Fibroblast of skin of right biceps (primary cell): ENCODE data around the gene FAM25G.
"Not testable (repeated sequence)": the region's sequence is repeated elsewhere in the genome, so short reads cannot be mapped to it uniquely, and the experiment has no call there.

Experiments used
- DNase-seq: peaks from one replicate; pipeline ENCODE4 v3.0.0-alpha.2; 2013

FAM25G gene

DNA sequence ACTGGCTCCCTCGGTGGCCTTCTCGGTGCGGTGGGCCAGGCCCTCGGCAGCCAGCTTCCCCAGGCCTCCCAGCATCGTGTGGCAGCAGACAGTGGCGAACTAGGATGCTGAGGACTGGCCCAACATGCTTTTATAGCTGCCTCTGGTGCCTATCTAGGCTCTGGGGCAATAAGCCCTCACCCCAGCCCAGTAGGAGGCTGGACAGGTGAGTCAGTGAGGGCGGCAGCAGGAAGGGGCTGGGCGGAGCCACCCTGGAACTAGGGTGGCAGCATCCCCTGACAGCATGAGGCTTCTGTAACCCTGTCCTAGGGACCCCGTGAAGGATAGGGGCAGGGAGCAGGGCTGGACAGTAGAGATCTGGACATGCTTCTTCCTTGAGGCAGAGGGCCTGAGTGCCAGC lies at the start of gene FAM25G:
TSS of gene FAM25G (minus strand) at position 101 of the 400 bp plus-strand sequence. CDS start at position 75, 26 bp downstream.
- not testable (repeated sequence) for DNase-seq

DNA sequence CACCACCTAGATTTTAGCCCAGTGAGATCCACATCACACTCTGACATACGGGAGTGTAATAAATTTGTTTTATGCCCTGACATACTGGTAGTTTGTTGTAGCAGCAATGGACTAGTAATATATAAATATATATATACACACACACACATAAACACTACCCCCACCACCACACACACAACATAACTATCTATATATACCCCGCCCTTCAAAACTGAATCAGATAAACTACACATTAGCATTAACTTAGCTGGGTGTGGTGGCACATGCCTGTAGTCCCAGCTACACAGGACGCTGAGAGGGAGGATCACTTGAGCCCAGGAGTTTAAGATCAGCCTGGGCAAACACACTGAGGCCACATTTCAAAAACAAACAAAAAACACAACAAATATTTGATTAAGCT lies 44.9 kb upstream of the FAM25G start:
- DNase-seq = not testable (repeated sequence)

DNA sequence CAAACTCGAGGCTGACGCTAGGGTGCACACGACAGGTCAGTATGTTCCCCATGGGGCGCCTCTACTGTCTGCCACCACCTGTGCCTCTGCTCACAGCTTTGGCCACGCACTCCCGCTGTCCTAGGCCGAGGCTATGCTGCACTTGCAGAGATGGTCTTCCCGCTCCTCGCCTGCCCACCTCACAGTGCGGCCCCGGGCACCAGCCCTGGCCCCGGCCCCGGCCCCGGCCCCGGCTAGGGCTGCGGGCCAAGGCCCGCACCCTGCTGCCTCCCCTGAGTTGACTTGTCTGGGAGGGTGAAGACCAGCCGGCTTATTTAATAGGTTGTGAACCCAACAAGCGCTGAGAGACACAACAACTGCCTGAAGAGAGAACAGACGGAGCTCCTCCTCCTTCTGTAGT lies 32.0 kb upstream of the FAM25G start, which contains the start of gene AGAP9:
TSS of gene AGAP9 (minus strand) at position 164 of the 400 bp plus-strand sequence. CDS start at position 52, 112 bp downstream.
- not testable (repeated sequence) for DNase-seq

DNA sequence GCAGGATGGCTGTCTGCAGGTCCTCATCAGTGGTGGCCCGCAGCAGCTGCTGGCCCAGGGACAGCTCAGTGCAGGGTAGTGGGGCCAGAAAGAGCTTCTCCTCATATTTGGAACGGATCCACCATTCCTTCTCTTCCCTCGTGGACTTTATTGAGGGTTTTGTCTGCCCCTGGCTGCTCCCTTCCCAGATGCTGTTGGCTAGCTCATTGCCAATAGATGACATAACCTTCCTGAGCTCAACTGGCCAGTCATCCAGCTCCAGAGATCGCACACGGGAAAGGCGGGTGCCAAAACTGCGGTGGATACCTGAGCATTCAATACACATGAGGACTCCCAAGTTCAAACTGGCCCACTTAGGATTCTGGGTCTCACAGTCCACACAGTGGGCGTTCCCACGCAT lies 10.8 kb upstream of the FAM25G start:
- DNase-seq = not testable (repeated sequence)

DNA sequence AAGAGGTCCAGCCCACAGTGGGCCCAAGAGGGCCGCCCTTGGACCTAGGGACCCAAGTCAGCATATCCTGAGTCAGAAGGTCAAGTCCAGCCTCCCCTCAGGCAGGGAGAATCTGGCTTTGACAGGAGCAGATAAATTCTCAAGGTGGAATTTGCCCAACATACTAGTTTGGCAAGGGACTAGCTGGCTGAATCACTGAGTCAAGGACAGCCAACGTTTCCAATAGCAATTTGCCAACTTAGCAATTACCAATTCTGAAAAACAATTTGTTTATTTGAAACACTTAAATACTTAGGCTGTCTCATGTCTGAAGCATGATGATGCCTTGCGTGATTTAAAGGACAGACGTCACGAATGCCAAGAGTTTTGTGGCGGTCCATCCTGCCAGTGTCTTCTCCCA lies 2.7 kb upstream of the FAM25G start:
- not testable (repeated sequence) for DNase-seq

DNA sequence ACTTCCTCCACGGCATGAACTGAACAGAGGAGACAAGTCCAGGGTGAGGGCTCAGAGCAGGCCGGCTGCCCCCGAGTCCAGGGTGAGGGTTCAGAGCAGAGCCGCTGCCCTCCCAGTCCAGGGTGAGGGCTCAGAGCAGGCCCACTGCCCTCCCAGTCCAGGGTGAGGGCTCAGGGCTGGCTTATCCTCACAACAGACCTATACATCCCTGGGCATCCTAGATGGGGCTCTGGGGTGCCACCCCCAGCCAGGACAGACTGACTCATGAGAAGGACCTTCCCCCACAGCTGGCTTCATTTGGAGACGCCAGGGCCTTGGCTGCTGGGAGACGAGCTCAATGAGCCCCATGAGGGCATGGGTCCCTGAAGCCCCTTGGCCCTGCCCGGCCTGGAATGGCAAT lies 1.9 kb downstream of the FAM25G start:
- DNase-seq = not testable (repeated sequence)

DNA sequence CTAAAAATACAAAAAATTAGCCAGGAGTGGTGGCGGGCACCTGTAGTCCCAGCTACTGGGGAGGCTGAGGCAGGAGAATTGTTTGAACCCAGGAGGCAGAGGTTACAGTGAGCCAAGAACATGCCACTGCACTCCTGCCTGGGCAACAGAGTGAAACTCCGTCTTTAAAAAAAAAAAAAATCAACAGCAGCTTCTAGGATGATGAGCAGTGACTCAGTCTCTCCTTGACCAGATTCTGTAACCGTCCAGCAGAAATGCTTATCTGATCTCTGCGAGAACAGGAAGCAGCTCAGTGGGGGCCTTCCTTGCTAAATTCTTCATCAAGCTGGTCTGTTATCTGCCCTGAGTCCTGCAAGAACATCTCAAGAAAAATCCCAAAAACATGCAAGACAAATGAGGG lies 5.6 kb downstream of the FAM25G start:
- peak; percentile 71 for DNase-seq

DNA sequence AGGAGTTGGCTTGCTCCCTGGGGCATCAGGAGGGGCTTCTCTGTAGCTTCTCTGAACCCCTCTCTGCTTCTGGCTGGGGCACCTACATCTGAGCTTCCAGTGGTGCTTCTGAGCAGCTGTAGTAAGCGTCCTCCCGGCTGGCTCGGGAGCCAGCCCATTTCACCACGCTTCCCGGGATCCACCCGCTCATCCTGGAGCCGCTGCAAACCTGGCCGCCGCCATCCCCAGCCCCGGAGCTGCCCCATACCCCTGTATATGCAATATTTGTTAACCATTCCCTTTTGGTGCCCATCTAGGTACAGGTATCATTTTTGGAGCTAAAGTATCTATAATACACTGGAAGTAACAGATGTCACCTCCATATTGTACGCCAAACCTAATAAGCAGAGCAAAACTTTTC lies 6.7 kb downstream of the FAM25G start:
- DNase-seq = not testable (repeated sequence)

DNA sequence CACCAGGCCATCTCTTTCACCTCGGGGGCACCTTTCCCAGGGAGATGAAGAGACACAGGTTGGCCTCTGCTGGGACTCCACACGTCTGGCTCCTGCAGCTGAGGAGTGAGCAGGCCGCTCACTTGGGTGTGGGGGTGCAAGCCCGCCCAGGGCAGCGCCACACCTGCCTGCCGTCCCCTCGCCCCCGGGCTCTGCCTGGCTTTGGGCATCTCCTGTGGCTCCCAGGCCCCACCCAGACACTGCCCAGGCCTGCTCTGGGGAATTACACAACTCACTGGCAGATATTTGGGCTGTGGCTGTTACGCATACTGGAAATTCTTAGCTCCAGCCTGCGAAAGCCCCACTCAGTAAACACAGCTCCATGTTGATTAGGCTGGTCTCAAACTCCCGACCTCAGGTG lies 7.6 kb downstream of the FAM25G start, which contains the start of gene ANXA8:
TSS of gene ANXA8 (minus strand) at position 193 of the 400 bp plus-strand sequence. CDS start at position 11, 182 bp downstream.
- not testable (repeated sequence) for DNase-seq

DNA sequence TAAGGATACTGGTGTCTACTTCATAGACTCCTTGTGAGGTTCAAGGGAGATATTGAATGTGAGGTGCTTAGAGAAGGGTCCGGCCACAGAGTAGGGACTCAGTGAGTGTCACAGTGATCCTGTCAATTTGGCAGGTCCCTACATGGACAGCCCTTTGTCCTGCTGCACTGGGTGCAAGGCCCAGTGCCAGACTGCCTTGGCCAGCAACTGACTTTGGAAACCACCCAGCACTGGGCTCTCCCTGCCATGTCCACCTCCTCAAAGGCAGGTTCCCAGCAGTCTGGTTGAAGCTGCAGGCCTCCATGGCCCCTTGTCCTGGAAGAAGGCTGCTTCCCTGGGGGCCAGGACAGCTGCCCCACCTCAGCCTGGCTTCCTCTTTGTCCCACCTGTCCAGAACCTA lies 9.1 kb downstream of the FAM25G start:
- not testable (repeated sequence) for DNase-seq

DNA sequence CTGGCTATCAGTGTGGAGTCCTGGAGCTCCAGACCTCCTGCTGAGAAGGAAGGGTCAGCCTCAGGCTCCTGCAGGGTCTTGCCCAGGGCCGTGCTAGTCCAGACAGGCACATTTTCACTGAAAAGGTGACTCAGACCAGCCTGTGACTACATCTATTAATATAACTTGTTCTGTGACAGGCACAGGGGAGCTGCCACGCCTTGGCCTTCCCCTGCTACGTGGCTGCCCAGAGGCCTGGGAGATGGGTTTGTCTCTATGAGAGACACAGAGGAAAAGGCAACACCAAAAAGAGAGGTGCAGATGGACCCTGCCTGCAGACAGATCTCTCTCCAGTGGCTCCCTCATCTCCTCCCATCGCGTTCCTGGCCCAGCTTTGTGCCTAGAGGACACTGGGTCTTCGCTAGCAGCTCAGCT lies 9.7 kb downstream of the FAM25G start:
- DNase-seq = not testable (repeated sequence)

DNA sequence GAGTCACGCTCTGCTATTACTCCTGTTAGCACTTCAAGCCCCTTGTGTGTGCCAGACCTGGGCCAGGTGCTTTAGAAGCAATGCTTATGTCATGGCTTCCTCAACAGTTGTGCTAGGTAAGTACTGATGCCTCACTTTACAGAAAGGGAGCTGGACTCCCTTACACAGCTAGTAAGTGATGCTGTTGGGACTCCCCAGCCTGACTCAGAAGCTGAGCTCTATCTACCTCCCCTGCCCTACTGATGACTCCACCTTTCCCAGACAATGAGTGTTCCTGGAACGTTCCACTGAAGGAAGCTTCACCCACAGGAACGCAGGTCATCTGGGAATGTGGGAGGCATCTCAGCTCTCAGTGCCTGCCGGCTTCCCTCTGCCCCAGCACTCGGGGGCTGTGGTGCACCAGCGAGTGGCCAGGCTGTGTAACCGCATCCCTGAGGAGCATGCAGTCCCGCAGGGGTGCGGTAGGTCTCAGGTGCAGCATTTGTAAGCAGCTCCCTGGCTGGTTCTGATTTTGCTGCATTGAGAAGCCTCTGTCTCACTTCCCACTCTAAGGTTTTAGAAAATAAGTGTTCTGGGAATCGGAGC lies 10.2 kb downstream of the FAM25G start:
- peak; percentile 80 for DNase-seq

DNA sequence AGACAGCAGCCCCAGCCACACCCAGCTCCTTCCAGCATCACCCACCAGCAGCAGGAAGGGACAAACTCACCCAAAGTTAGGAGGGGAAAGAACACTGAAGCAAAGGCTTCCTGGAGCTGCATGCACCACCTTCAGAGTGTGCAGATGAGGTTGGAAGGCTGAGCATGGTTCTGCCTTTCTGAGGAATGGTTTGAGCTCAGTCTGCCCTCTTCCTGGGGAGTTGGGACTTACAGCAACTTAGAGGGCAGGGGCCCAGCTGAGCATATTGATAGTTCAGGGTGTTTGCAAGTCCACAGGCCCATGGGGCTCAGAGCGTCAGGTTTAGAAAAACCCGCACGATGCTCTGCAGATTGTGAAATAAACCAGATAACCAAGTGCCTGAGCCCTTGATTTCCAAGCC lies 11.4 kb downstream of the FAM25G start:
- not testable (repeated sequence) for DNase-seq

DNA sequence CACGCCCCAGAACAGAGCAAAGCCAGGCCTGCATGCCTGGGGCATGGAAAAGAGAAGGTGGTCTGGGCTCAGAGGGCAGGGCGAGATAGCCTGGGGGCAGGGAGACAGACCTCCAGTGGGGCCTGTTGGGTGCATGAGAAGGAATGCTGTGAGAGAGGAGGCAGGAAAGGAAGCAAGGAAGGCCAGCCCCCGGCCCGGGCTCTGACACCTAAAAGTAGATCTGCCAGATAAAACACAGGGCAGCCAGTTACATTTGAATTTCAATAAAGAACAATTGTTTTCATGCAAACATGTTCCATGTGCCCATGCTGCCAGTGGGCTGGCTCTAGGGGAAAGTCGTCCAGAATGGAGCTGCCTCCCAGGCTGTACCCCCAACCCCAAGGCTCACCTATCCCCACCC lies 13.4 kb downstream of the FAM25G start:
- not testable (repeated sequence) for DNase-seq

DNA sequence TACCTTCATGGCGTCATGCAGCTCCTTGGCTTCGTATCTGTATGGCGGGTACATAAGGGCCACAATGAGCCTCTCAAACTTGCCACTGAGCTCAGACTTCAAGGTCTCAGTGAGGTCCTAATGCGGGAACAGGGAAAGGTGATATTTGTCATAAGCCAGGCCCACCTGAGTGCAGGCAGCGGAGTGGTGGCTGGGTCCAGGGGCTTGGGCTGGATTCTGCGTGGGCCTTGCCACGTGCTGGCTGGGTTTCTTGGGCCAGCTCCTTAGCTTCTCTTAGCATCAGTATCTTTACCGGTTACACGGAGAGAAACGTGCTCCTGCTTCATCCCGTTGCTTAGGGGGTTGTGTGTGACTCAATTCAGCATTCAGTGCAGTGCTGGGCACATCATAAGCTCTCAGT lies 14.4 kb downstream of the FAM25G start:
- not testable (repeated sequence) for DNase-seq

DNA sequence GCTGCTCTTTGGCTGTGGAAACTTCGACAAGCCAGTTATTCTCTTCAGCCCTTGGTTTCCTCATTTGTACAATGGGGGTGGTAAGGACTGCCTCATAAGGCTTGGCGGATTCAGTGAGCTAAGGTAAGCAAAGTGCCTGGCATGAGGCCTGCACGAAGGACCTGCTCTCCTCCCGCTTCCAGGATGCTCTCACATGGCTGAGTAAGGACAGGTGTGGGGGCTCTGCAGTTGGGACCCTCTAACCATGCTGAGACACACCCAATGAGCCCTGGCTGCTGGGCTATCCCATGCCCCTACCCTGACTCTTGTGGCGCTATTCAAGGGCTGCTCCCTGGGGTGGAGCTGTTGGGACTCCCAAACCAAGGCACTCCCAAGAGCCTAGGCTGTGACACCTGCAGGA lies 16.4 kb downstream of the FAM25G start:
- DNase-seq = not testable (repeated sequence)

DNA sequence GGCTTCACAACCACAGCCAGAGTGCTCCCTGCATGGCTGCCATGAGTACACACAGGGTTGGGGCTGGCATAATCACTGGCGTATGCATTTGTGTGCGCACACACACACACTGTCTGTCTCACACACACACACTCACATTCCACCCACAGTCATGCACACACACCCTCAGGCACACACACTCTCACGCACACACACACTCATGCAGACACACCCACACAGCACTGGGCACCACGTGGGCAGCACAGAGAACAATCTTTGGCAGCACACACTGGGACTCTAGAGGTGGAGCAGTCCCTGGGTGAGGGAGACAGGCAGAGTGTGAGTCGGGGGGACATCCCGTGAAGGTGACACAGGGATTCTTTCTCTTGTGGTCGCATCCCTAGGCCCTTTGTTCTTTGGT lies 18.0 kb downstream of the FAM25G start:
- not testable (repeated sequence) for DNase-seq

DNA sequence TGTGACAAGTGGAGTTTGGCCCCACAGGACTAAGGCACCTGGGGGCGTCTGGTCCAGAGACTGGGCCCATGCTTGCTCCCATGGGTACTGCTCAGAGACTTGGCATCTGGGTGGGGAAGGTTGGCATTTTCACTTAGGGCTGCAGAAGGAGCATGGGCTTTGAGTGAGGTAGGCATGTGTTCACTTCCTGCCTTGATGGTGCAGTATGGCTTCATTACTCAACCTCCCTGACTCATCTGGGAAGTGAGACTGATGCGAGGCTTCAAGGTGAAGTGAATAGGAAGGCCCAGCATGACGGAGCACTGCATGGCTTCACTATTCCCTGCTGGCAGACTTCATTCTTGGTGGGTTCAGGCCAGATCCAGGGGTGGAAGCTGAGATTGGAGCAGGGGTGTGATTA lies 18.9 kb downstream of the FAM25G start:
- DNase-seq = not testable (repeated sequence)

DNA sequence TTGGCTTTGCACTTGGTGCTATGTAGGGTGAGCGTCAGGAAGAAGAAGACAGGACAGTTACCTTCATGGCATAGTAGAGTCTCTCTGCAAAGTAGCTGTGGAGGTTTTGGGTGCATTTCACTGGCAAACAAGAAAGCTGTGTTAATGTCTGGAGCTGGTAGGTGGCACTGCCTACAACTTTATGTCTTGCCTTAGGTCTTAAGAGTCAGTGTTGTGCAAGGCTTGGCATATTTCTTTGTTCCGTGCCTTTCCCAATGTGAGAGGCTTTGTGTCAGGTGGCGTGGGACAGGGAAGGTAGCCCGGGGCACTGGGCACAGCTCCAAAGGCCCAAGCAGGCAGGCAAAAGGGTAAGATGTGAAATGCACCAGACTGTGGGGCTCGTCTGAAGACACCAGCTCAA lies 19.4 kb downstream of the FAM25G start:
- DNase-seq = not testable (repeated sequence)

DNA sequence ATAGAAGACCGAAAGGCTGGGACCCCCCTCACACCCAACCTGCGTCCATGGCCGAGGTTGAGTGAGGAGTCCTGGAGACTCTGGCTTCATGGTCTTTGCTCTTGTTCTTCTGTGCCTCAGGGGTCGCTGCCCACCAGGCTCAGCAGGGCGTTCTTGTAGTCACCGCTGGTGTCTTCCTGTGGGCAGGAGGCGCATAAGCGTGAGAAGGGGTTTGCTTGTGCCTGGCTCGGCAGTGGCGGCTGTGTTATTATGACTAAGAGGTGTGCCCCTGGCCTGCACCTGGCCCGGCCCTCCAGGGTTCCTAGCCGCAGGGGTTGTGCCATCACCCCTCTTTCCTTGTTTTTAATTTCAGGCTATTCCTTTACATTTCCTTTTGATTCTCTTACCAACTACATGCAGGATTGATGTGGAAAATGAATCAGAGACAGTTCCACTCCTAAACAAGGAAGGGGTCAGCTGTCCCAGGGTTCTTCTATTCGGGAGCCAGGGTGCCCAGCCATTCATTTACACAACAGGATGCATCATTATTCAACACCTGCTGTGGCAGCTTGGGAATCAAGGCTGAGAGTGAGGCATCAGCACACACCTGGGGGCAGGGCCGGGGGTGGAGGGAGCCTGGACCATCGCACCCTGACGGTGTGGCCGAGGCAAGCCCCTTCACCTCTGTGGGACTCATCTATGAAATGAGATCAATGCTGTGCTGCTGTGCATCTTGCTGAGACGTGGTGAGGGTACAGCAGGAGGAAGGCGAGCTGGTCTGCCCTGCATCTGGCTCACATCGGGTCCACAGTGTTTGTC lies 22.6 kb downstream of the FAM25G start:
- not testable (repeated sequence) for DNase-seq

DNA sequence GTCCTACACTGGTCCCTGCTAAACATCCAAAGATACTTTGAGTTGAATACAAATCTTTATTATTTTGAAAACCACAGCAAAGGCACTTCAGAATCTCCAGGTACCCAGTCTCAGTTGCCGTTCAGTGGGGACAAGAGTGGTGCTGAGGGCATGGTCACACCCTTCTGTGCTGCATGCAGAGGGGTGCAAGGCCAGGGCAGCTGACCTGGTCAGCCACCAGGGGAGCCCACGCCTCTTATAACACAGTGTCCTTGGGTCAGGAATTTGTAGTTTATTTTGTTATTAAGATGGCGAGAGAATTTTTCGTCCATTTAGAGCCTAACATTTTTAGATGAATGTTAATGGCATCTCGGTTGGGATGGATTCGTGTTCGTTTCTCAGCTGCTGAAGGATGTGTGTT lies 23.5 kb downstream of the FAM25G start:
- DNase-seq = not testable (repeated sequence)

DNA sequence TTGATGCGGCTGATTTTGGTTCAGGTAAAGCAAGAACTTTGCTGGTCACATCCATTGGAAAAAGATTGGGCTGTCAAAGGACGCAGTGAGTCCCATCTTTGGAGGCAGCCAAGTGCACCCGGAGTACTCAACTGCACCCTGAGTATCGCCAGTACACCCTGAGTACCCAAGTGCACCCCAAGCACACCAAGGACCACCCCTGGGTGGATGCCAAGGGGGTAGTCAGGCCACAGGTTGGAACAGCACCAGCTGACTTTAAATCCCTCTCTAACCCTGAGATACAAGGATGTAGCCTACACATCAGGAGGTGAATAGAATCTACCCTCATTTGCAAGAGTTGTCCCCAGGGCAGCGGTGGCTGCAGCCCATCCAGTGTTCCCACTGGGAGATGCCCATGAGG lies 24.0 kb downstream of the FAM25G start:
- not testable (repeated sequence) for DNase-seq

DNA sequence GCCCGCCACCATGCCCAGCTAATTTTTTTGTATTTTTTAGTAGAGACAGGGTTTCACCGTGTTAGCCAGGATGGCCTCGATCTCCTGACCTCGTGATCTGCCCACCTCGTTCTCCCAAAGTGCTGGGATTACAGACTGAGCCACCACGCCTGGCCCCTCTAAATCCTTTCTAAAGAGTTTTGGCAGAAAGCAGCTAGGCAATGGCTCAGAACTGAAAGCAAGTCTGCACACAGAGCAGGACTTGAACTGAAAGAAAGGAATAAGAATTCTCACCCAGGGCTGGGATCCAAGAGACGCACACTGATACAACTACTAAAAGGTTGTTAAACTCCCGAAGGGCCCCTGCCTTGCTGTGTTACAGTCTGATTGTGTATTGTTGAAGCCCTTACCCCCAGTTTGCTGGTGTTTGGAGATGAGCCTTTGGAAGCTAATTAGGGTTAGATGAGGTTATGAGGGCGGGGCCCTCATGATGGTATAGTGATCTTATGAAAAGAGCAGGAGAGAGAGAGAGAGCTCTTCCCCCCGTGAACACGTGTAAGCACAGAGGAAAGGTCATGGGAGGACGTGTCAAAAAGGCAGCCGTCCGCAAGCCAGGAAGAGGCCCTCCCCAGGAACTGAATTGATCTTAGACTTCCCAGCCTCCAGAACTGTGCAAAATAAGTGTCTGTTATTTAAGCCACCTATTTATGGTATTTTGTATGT lies 26.1 kb downstream of the FAM25G start:
- DNase-seq = not testable (repeated sequence)
